ENCODE data around the gene DAB2IP. TPM values are rescaled to one million over a fixed set of nuclear protein-coding genes. Genes with fewer than 3 reads are reported as not detected.

DAB2IP gene
- total RNA-seq, 6 experiments from 2014 or later = 23.0 to 28.2 (median 25.7) TPM

DNA sequence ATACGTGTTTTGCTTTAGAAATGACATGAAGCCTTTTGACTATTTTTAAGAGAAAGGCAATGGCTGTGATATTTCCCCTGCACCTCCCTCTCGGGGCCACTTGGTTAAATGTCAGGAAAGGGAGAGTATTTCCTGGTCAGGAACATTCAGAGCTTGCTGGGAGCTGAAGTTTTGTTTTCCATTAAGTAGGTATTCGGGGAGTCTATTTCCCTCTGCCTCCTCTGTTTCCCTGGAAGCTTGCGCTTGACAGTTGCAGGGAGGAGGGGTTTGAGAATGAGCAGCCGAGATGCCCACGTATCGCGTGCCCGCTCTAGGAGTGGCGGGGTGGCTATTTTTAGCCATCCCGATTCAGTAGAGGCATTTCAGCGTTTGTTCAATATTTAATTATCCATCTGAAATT lies 6.7 kb downstream of the DAB2IP start:
- Mint-ChIP-seq H3K27ac (no peak overlapping the region), H3K4me1 (ENCODE audit: low read depth) (peaks cover 6% of the 10 kb centered on the region; the same call in 1 of the 2 replicates), H3K4me3 (no peak overlapping the region), H3K27me3 (ENCODE audit: insufficient read depth) (peaks cover 46% of the 10 kb centered on the region), H3K9me3 (no peaks in the 10 kb centered on the region), H3K36me3 (ENCODE audit: low read depth) (no peaks in the 10 kb centered on the region)
- DNase-seq = no peak
- TF ChIP-seq, protein P1, sequence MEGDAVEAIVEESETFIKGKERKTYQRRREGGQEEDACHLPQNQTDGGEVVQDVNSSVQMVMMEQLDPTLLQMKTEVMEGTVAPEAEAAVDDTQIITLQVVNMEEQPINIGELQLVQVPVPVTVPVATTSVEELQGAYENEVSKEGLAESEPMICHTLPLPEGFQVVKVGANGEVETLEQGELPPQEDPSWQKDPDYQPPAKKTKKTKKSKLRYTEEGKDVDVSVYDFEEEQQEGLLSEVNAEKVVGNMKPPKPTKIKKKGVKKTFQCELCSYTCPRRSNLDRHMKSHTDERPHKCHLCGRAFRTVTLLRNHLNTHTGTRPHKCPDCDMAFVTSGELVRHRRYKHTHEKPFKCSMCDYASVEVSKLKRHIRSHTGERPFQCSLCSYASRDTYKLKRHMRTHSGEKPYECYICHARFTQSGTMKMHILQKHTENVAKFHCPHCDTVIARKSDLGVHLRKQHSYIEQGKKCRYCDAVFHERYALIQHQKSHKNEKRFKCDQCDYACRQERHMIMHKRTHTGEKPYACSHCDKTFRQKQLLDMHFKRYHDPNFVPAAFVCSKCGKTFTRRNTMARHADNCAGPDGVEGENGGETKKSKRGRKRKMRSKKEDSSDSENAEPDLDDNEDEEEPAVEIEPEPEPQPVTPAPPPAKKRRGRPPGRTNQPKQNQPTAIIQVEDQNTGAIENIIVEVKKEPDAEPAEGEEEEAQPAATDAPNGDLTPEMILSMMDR (IDR thresholded peaks at IDR 0.05) = no peak

- Mint-ChIP-seq H3K4me3 (no peak overlapping the region), H3K4me1 (ENCODE audit: low read depth) (peaks cover 6% of the 10 kb centered on the region; the same call in 1 of the 2 replicates)
Observed at GRCh38 chr9:121658591-121658990, 7.2 kb downstream of the DAB2IP start.

DNA sequence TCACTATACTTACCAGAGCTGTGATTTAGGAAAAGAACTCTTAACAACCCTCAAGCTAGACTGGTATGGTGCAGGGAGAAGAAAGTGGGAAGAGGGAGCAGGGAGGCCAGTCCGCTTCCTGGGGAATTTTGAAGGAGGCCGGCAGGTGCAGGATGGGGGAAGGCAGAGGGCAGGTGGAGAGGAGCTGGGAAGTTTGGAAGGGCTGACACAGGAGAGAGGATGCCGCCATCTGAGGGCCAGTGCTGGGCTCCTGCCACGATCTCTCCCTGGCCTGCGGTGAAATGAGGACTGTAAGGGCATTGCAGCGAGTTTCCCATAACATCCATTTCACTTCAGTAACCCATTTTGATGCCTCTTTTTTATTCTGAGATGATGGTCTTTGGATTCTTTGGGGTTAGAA lies 8.9 kb downstream of the DAB2IP start:
- Mint-ChIP-seq H3K27me3 (ENCODE audit: insufficient read depth) (peaks cover 39% of the 10 kb centered on the region), H3K4me1 (ENCODE audit: low read depth) (peaks cover 6% of the 10 kb centered on the region; the same call in 1 of the 2 replicates), H3K36me3 (ENCODE audit: low read depth) (no peaks in the 10 kb centered on the region), H3K4me3 (no peak overlapping the region), H3K27ac (no peak overlapping the region; the same call in 1 of the 2 replicates), H3K9me3 (no peaks in the 10 kb centered on the region)
- TF ChIP-seq, protein P1 (IDR thresholded peaks at IDR 0.05) = no peak
- DNase-seq = no peak

More at GRCh38 chr9:121658591-121658990, 7.2 kb downstream of the DAB2IP start:
- TF ChIP-seq, protein P1 (IDR thresholded peaks at IDR 0.05) = no peak
- peaks cover 42% of the 10 kb centered on the region for H3K27me3 Mint-ChIP-seq (ENCODE audit: insufficient read depth)
- H3K9me3 Mint-ChIP-seq = no peaks in the 10 kb centered on the region
- H3K27ac Mint-ChIP-seq = no peak overlapping the region
- no peaks in the 10 kb centered on the region for H3K36me3 Mint-ChIP-seq (ENCODE audit: low read depth)
- no peak for DNase-seq

DNA sequence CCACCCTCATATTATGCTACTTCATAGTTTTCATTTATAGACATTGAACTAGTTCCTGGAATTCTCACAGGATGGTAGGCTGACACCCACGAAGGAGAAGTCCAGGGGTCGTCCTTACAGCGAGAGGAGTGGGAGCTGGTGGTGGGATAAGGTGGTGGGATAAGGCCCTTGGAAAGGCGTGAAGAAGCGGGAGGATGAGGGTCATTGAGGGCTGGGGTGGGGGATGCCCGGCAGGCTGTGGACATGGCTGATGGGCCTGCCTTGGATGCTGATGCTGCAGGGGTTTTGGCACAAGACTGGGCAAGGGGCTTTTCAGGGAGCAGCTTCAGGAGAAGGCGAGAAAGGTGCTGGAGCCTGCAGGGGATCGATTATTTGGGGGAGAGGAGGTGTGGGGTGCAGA lies 9.4 kb downstream of the DAB2IP start:
- TF ChIP-seq, protein P1 (IDR thresholded peaks at IDR 0.05) = no peak
- no peak overlapping the region for H3K27ac Mint-ChIP-seq
- peaks cover 39% of the 10 kb centered on the region for H3K27me3 Mint-ChIP-seq (ENCODE audit: insufficient read depth)
- H3K4me1 Mint-ChIP-seq (ENCODE audit: low read depth) = peaks cover 9% of the 10 kb centered on the region; the same call in 1 of the 2 replicates
- H3K9me3 Mint-ChIP-seq = no peaks in the 10 kb centered on the region
- no peaks in the 10 kb centered on the region for H3K36me3 Mint-ChIP-seq (ENCODE audit: low read depth)
- DNase-seq = no peak
- H3K4me3 Mint-ChIP-seq = no peak overlapping the region

DNA sequence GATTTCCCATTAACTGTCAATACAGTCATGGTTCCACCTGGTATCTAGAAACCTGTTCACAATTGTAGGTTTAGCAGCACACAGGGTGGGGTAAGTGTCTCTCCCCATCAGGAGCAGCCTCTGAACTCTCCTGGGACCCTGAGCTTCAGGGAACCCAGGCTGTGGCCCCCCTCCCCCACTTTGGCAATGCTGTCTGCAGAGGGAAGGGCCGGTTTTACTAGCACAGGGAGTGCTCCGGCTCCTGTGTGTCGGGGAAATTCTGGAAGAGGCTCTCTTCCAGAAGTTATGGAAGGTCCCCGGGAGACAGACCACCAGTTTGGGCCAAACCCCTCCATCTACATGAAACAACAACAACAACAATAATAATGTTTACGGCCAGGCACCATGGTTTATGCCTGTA lies 9.9 kb downstream of the DAB2IP start:
- no peaks in the 10 kb centered on the region for H3K9me3 Mint-ChIP-seq
- no peak for DNase-seq
- peaks cover 11% of the 10 kb centered on the region; the same call in 1 of the 2 replicates for H3K4me1 Mint-ChIP-seq (ENCODE audit: low read depth)
- TF ChIP-seq, protein P1 (IDR thresholded peaks at IDR 0.05) = no peak
- no peaks in the 10 kb centered on the region for H3K36me3 Mint-ChIP-seq (ENCODE audit: low read depth)
- H3K27ac Mint-ChIP-seq = no peak overlapping the region
- H3K4me3 Mint-ChIP-seq = no peak overlapping the region
- peaks cover 41% of the 10 kb centered on the region for H3K27me3 Mint-ChIP-seq (ENCODE audit: insufficient read depth)

DNA sequence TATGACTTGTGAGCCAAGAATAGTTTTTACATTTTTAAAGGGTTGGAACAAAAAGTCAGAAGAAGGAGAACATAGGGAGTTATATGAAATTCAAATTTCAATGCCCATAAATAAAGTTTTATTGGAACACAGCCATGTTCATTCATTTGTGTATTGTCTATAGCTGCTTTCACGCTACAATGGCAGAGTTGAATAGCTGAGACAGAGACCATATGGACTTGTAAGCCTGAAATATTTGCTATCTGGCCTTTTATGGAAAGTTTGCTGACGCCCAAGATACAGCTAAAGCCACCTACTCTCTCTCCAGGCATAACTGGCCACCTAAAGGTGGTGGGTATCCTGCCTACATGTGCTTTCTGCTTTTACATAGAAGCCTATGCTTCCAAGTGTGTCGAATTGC lies 10.9 kb downstream of the DAB2IP start:
- no peak overlapping the region for H3K4me3 Mint-ChIP-seq
- H3K27me3 Mint-ChIP-seq (ENCODE audit: insufficient read depth) = peaks cover 37% of the 10 kb centered on the region
- H3K9me3 Mint-ChIP-seq = no peaks in the 10 kb centered on the region
- no peak for DNase-seq
- H3K4me1 Mint-ChIP-seq (ENCODE audit: low read depth) = peaks cover 11% of the 10 kb centered on the region; the same call in 1 of the 2 replicates
- no peak overlapping the region for H3K27ac Mint-ChIP-seq
- H3K36me3 Mint-ChIP-seq (ENCODE audit: low read depth) = no peaks in the 10 kb centered on the region
- TF ChIP-seq, protein P1 (IDR thresholded peaks at IDR 0.05) = no peak
